Neuronal stem cell (in vitro differentiated cells): ENCODE results near the gene KMT2C.
"Not testable (repeated sequence)": the region's sequence is repeated elsewhere in the genome, so short reads cannot be mapped to it uniquely, and the experiment has no call there.

Experiments used
- DNase-seq: peaks from one replicate; pipeline ENCODE4 v3.0.0-alpha.2; 2013; ENCODE audit warnings: low spot score
- H2AFZ ChIP-seq: one replicate; pipeline ENCODE4 v1.6.1; 2013; ENCODE audit warnings: mild to moderate bottlenecking, low read length, inconsistent platforms
- H2AK5ac ChIP-seq: 2 replicates; pipeline ENCODE4 v1.6.1; 2013; ENCODE audit warnings: low read depth, mild to moderate bottlenecking, inconsistent platforms, low read length, moderate library complexity, mixed read lengths
- H2BK120ac ChIP-seq: 2 replicates; pipeline ENCODE4 v1.6.1; 2013; ENCODE audit warnings: low read depth, mild to moderate bottlenecking, inconsistent platforms, low read length, moderate library complexity, mixed read lengths
- H2BK12ac ChIP-seq: one replicate; pipeline ENCODE4 v1.6.1; 2013; ENCODE audit warnings: low read length, inconsistent platforms
- H2BK15ac ChIP-seq: 2 replicates; pipeline ENCODE4 v1.6.1; 2013; ENCODE audit warnings: mild to moderate bottlenecking, low read length, inconsistent platforms, mixed read lengths
- H2BK5ac ChIP-seq: one replicate; pipeline ENCODE4 v1.6.1; 2013; ENCODE audit warnings: inconsistent platforms, mild to moderate bottlenecking, low read length, moderate library complexity
- H3K14ac ChIP-seq: one replicate; pipeline ENCODE4 v1.6.1; 2013; ENCODE audit warnings: low read length, inconsistent platforms
- H3K18ac ChIP-seq: 2 replicates; pipeline ENCODE4 v1.6.1; 2013; ENCODE audit warnings: low read length, inconsistent platforms
- H3K23ac ChIP-seq: 2 replicates; pipeline ENCODE4 v1.6.1; 2013; ENCODE audit warnings: low read depth, mild to moderate bottlenecking, mixed read lengths, low read length, inconsistent platforms; ENCODE audit not compliant: poor library complexity
- H3K27ac ChIP-seq: replicated peaks from 3 replicates; pipeline ENCODE4 v1.5.1; 2013; ENCODE audit warnings: low read length, inconsistent platforms
- H3K27me3 ChIP-seq, 3 experiments: 2 replicates each; pipeline ENCODE4 v1.6.1; 2013; ENCODE audit warnings: low read length in 3 of 3, mild to moderate bottlenecking in 2 of 3, inconsistent platforms in 1 of 3, low read depth in 1 of 3, mixed read lengths in 1 of 3, moderate library complexity in 1 of 3; ENCODE audit not compliant: control insufficient read depth in 3 of 3, insufficient read depth in 3 of 3
- H3K36me3 ChIP-seq, 2 donors: replicated peaks in 1 of 2; 2 replicates each; pipeline ENCODE4 v1.6.1; 2013; ENCODE audit warnings: low read length in 2 of 2; ENCODE audit not compliant: control insufficient read depth in 2 of 2, insufficient read depth in 2 of 2
- H3K4ac ChIP-seq: 2 replicates; pipeline ENCODE4 v1.6.1; 2013; ENCODE audit warnings: inconsistent platforms, mild to moderate bottlenecking, low read length, moderate library complexity
- H3K4me1 ChIP-seq, 2 donors: 1 replicate in 1 of 2; 2 replicates in 1 of 2; pipeline ENCODE4 v1.6.1; 2013; ENCODE audit warnings: low read length in 2 of 2, low read depth in 1 of 2; ENCODE audit not compliant: control insufficient read depth in 2 of 2, insufficient read depth in 1 of 2
- H3K4me2 ChIP-seq: one replicate; pipeline ENCODE4 v1.6.1; 2013; ENCODE audit warnings: mild to moderate bottlenecking, low read length, inconsistent platforms; ENCODE audit not compliant: insufficient read depth, poor library complexity, severe bottlenecking
- H3K4me3 ChIP-seq, 2 donors: 2 replicates each; pipeline ENCODE4 v1.5.1; 2013; ENCODE audit warnings: low read length in 2 of 2, mild to moderate bottlenecking in 2 of 2, inconsistent platforms in 1 of 2, moderate library complexity in 1 of 2
- H3K79me1 ChIP-seq: one replicate; pipeline ENCODE4 v1.6.1; 2013; ENCODE audit warnings: low read depth, mild to moderate bottlenecking, inconsistent platforms, low read length, moderate library complexity
- H3K9ac ChIP-seq: one replicate; pipeline ENCODE4 v1.6.1; 2013; ENCODE audit warnings: mild to moderate bottlenecking, low read depth, low read length, inconsistent platforms; ENCODE audit not compliant: poor library complexity
- H3K9me3 ChIP-seq, 2 donors: replicated peaks in 1 of 2; 2 replicates each; pipeline versions ENCODE3 to v1.6.1; 2013; ENCODE audit warnings: low read length in 2 of 2, mild to moderate bottlenecking in 2 of 2, inconsistent platforms in 1 of 2, low read depth in 1 of 2, mixed read lengths in 1 of 2, moderate library complexity in 1 of 2; ENCODE audit not compliant: control insufficient read depth in 2 of 2, insufficient read depth in 1 of 2
- H4K8ac ChIP-seq: one replicate; pipeline ENCODE4 v1.6.1; 2013; ENCODE audit warnings: low read depth, mild to moderate bottlenecking, inconsistent platforms, low read length, moderate library complexity
- H4K91ac ChIP-seq: one replicate; pipeline ENCODE4 v1.6.1; 2013; ENCODE audit warnings: low read length, low read depth, mild to moderate bottlenecking, inconsistent platforms; ENCODE audit not compliant: poor library complexity
- WGBS, 2 donors: extraction: QIAGEN DNeasy Blood & Tissue Kit; methylation state at CpG; one replicate each; pipeline ENCODE4 v1.1.7; 2013; ENCODE audit warnings: missing lambda C conversion rate in 2 of 2, mixed read lengths in 1 of 2; ENCODE audit not compliant: insufficient read length in 2 of 2, insufficient replicate concordance in 1 of 2; ENCODE audit errors: extremely low coverage in 2 of 2; 5-methylcytosine and 5-hydroxymethylcytosine counted together

Gene KMT2C

GRCh38 chr7:152384235-152385200 lies 51.3 kb downstream of the KMT2C start:
- not testable (repeated sequence) for H3K4me2 ChIP-seq, H2AK5ac ChIP-seq, H3K14ac ChIP-seq, H2BK15ac ChIP-seq, DNase-seq, H3K4me1 ChIP-seq, H3K23ac ChIP-seq, H3K9ac ChIP-seq, H3K18ac ChIP-seq, H3K4me3 ChIP-seq, H3K4ac ChIP-seq, H4K91ac ChIP-seq, H3K27ac ChIP-seq, H3K27me3 ChIP-seq, H2BK5ac ChIP-seq, H4K8ac ChIP-seq, H3K36me3 ChIP-seq, H2AFZ ChIP-seq, H3K79me1 ChIP-seq, H2BK120ac ChIP-seq, H3K9me3 ChIP-seq, H2BK12ac ChIP-seq
- WGBS, 2 donors: no CpG with 5 or more reads among the region's 4 CpGs

GRCh38 chr7:152383341-152384234 lies 52.2 kb downstream of the KMT2C start:
- Histone ChIP-seq H3K27me3 (no peaks in the 10 kb centered on the region), H4K8ac (no peak overlapping the region), H2BK15ac (no peak overlapping the region), H3K4me1 (no peaks in the 10 kb centered on the region), H2BK120ac (no peak overlapping the region), H2BK12ac (no peak overlapping the region), H3K9me3 (no peaks in the 10 kb centered on the region), H3K27ac (no peak overlapping the region), H2AK5ac (no peak overlapping the region), H4K91ac (no peak overlapping the region), H2BK5ac (no peak overlapping the region), H2AFZ (no peak overlapping the region), H3K4me3 (no peak overlapping the region), H3K14ac (no peak overlapping the region), H3K18ac (no peak overlapping the region), H3K4me2 (no peak overlapping the region), H3K23ac (no peak overlapping the region), H3K4ac (no peak overlapping the region), H3K9ac (no peak overlapping the region), H3K36me3 (no peaks in the 10 kb centered on the region), H3K79me1 (peaks cover 2% of the 10 kb centered on the region)
- no CpG with 5 or more reads among the region's 9 CpGs for WGBS, 2 donors
- DNase-seq: no peak

GRCh38 chr7:152382244-152382643 lies 53.6 kb downstream of the KMT2C start:
- no peak overlapping the region for H4K8ac ChIP-seq
- H3K4me1 ChIP-seq: no peaks in the 10 kb centered on the region
- H4K91ac ChIP-seq: no peak overlapping the region
- H3K9ac ChIP-seq: no peak overlapping the region
- no peak for DNase-seq
- H3K18ac ChIP-seq: no peak overlapping the region
- H3K36me3 ChIP-seq: no peaks in the 10 kb centered on the region
- H2BK120ac ChIP-seq: no peak overlapping the region
- H3K23ac ChIP-seq: no peak overlapping the region
- 100% methylated on average over 1 of the region's 1 CpG; no CpG with 5 or more reads in 1 of the 2 donors for WGBS, 2 donors
- H3K27ac ChIP-seq: no peak overlapping the region
- no peak overlapping the region for H3K4me2 ChIP-seq
- H3K14ac ChIP-seq: no peak overlapping the region
- no peaks in the 10 kb centered on the region for H3K27me3 ChIP-seq
- H2BK12ac ChIP-seq: no peak overlapping the region
- no peak overlapping the region for H2BK15ac ChIP-seq
- H3K79me1 ChIP-seq: peaks cover 2% of the 10 kb centered on the region
- no peak overlapping the region for H2AK5ac ChIP-seq
- H3K4me3 ChIP-seq: no peak overlapping the region
- H3K9me3 ChIP-seq: peaks cover 0 to 8% of the 10 kb centered on the region in 2 donors
- H2BK5ac ChIP-seq: no peak overlapping the region
- H3K4ac ChIP-seq: no peak overlapping the region
- H2AFZ ChIP-seq: no peak overlapping the region
